Measurements from ENCODE around the gene TNNT1. TPM values are rescaled to one million over a fixed set of nuclear protein-coding genes. Genes with fewer than 3 reads are reported as not detected.

The TNNT1 gene
- total and polyA plus RNA-seq, 2 donors from 2014 or later = not detected

- Histone ChIP-seq H3K27me3 (ENCODE audit: control insufficient read depth, insufficient read depth, low read length) (peaks cover 10% of the 10 kb centered on the region), H3K27ac (ENCODE audit: low read depth in 2 of 2, low read length in 2 of 2) (no peak within 1 kb of the TSS), H3K4me3 (ENCODE audit: low read length in 3 of 3) (peak within 1 kb of the TSS; percentile 51 to 64 (median 53)), H3K4me1 (ENCODE audit: control insufficient read depth in 2 of 3, insufficient read depth in 2 of 3, low read depth in 1 of 3, low read length in 3 of 3) (no peaks in the 10 kb centered on the region), H3K36me3 (ENCODE audit: control insufficient read depth in 2 of 3, insufficient read depth in 3 of 3, low read length in 3 of 3) (no peaks in the 10 kb centered on the region), H3K9me3 (ENCODE audit: control insufficient read depth in 2 of 3, insufficient read depth in 1 of 3, low read length in 3 of 3) (no peaks in the 10 kb centered on the region), H3K9ac (ENCODE audit: low read length in 3 of 3) (peak within 1 kb of the TSS in 1 of 3 donors; percentile 12)
- no peak for TF ChIP-seq CTCF (IDR thresholded peaks at IDR 0.05; ENCODE audit: borderline replicate concordance, extremely low read depth, insufficient read depth)
- intact Hi-C loops (cut with DNase I) = no loop called here
- DNase-seq = peak; percentile 98 to 99 (median 98)
- FAIRE-seq = peak; percentile 68
Observed at GRCh38 chr19:55166530-55167268, 17.7 kb upstream of the TNNT1 start, which contains the start of gene DNAAF3. DNAAF3 (minus strand) TSS chr19:55166613; CDS start chr19:55166413, 200 bp downstream.

DNA sequence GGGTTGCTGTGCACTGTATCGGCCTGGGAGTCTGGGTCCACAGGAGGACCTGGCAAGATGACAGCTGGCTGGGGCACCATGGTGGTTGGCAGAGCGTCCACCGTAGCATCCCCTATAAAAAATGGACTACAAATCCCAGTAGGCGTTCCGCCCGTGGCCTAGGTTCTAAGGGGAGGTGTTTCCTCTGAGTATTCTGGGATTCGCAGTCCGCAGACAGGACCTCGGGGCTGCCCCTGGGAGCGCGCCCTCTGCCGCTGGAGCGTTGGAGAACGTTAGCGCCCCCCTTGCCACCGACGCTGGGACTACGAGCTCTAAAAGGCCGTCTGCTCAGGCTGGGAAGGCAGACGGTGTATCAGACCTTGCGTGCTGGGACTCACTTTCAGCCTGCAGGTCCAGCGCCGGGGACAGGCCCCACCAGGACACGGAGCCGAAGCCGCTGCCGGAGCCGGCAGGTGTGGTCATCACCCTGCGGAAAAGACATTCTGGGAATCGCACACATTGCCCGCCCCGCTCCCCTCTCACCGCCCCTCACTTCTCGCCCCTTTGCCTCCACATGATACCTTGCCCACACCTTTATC, 17.0 kb upstream of the TNNT1 start:
- Histone ChIP-seq H3K27me3 (ENCODE audit: control insufficient read depth, insufficient read depth, low read length) (peaks cover 9% of the 10 kb centered on the region), H3K4me1 (ENCODE audit: control insufficient read depth in 2 of 3, insufficient read depth in 2 of 3, low read depth in 1 of 3, low read length in 3 of 3) (no peaks in the 10 kb centered on the region), H3K4me3 (ENCODE audit: low read length in 3 of 3) (peak overlapping the region; percentile 51 to 64 (median 53)), H3K9ac (ENCODE audit: low read length in 3 of 3) (peak overlapping the region in 1 of 3 donors; percentile 12), H3K36me3 (ENCODE audit: control insufficient read depth in 2 of 3, insufficient read depth in 3 of 3, low read length in 3 of 3) (no peaks in the 10 kb centered on the region), H3K9me3 (ENCODE audit: control insufficient read depth in 2 of 3, insufficient read depth in 1 of 3, low read length in 3 of 3) (no peaks in the 10 kb centered on the region), H3K27ac (ENCODE audit: low read depth in 2 of 2, low read length in 2 of 2) (no peak overlapping the region)
- intact Hi-C loops (cut with DNase I) = no loop called here
- no peak for FAIRE-seq
- DNase-seq = peak; percentile 80 to 88 (median 84)
- TF ChIP-seq CTCF (IDR thresholded peaks at IDR 0.05; ENCODE audit: borderline replicate concordance, extremely low read depth, insufficient read depth) = peak; percentile 26

DNA sequence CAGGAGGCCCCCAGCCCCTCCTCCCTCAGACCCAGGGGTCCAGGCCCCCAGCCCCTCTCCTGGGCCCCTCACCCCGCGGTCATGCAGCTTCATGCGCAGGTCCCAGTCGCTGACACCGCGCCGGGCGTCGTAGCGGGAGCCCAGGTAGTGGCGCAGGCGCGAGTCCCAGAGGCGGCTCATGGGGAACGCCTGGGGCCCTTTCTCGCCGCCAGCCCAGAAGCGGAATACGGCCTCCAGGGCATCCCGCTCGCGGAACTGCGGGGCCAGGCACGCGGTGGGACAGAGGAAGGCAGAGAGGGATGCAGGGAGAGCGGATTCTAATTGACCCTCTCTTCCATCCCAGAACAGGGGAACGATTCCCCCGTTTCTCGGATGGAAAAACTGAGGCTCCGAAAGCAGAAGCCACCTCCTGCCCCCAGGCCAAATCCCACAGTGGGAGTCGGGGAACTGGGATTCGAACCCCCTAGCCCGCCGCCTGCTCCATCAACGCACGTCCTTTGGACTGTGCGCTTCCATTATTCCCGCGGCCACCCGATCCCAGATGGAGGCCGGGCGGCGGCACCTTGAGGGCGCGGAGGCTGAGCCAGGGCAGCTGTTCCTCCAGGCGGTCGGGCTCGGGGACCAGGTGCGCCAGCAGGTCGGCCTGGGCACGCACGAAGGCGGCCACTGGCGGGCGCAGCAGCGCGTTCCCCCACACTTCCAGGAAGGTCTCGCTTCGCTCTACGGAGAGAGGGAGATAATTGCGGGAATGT, 12.7 kb upstream of the TNNT1 start:
- intact Hi-C loops (cut with DNase I) = no loop called here
- DNase-seq = no peak
- Histone ChIP-seq H3K9ac (ENCODE audit: low read length in 3 of 3) (no peak overlapping the region), H3K36me3 (ENCODE audit: control insufficient read depth in 2 of 3, insufficient read depth in 3 of 3, low read length in 3 of 3) (no peaks in the 10 kb centered on the region), H3K4me3 (ENCODE audit: low read length in 3 of 3) (no peak overlapping the region), H3K9me3 (ENCODE audit: control insufficient read depth in 2 of 3, insufficient read depth in 1 of 3, low read length in 3 of 3) (no peaks in the 10 kb centered on the region), H3K27ac (ENCODE audit: low read depth in 2 of 2, low read length in 2 of 2) (no peak overlapping the region), H3K4me1 (ENCODE audit: control insufficient read depth in 2 of 3, insufficient read depth in 2 of 3, low read depth in 1 of 3, low read length in 3 of 3) (no peaks in the 10 kb centered on the region), H3K27me3 (ENCODE audit: control insufficient read depth, insufficient read depth, low read length) (peaks cover 7% of the 10 kb centered on the region)
- FAIRE-seq = no peak
- no peak for TF ChIP-seq CTCF (IDR thresholded peaks at IDR 0.05; ENCODE audit: borderline replicate concordance, extremely low read depth, insufficient read depth)

All from kidney (tissue), 14 donors.